HK-2 (cell line): Measurements from ENCODE around the gene AGL.
"Not testable (repeated sequence)": the region's sequence is repeated elsewhere in the genome, so short reads cannot be mapped to it uniquely, and the experiment has no call there.

ENCODE experiments used
- DNase-seq: peaks from one replicate; pipeline ENCODE4 v3.0.0-alpha.2; 2018; ENCODE audit not compliant: unreplicated experiment

AGL gene

GRCh38 chr1:99849744-99850458 lies at the start of gene AGL:
Gene AGL, plus strand, starts transcription at chr1:99850361. Its CDS starts 682 bp downstream, at chr1:99851043.
- DNase-seq = peak; percentile 91

DNA sequence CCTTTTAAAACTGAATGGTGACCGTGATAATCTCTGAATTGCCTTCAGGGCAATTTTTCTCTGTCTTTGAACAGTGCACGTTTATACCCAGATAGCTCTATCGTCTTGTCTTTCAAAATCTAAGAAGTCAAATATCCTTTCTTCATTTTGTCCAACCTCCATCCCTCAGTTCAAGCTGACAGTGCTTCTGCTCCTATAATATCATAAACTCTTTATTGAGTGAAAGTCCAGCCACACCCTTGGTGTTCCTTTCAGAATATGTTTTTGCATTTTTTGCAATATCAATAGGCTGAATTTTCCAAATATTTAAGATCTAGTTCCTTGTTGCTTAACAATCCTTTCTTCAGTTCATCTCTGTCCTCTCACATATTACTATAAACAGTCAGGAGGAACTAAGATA lies 48.6 kb upstream of the AGL start:
- DNase-seq = no peak

GRCh38 chr1:99806882-99807281 lies 43.3 kb upstream of the AGL start:
- no peak for DNase-seq

GRCh38 chr1:99808391-99809115 lies 41.6 kb upstream of the AGL start:
- peak; percentile 35 for DNase-seq

GRCh38 chr1:99811075-99811474 lies 39.1 kb upstream of the AGL start:
- no peak for DNase-seq

DNA sequence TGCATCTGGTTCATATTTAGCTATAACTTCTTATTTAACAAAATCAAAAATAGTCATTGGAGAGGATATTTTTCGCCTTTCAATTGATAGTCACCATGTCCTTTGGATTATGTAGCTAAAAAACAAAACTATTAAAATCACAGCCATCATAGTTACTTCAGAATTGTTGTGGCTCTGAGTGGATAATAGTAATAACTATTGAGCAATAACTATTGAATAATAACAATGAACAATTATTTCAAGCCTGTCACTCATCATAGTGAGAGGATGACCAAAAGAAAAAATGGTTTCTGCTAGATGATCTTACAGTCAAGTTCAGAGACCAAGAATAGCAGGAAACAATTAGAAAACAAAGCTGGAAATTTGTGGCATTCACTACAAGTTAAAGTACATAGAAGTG lies 38.4 kb upstream of the AGL start:
- DNase-seq = no peak

GRCh38 chr1:99814373-99814900 lies 35.7 kb upstream of the AGL start:
- no peak for DNase-seq

GRCh38 chr1:99816656-99817055 lies 33.5 kb upstream of the AGL start:
- DNase-seq = no peak

- no peak for DNase-seq
Observed at GRCh38 chr1:99818063-99818699, 32.0 kb upstream of the AGL start.

DNA sequence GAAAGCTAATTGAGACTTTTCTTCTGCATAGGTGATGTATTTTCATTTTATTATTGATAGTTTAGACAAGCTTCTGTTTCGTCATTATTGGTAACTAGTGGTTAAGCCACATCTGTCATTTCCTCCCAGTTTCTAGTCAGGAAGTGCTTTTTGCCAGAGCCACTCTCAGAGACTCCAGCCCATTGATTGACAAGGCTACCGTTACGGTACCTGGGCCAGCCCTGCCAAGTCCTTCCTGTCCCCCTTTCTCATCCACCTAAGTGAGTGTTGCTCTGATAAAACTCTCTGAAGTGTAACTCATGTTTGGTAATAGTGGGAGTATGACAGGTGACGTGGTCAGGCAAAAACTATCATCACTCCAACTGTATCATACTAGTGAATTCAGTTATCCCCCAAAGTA lies 29.6 kb upstream of the AGL start:
- no peak for DNase-seq

DNA sequence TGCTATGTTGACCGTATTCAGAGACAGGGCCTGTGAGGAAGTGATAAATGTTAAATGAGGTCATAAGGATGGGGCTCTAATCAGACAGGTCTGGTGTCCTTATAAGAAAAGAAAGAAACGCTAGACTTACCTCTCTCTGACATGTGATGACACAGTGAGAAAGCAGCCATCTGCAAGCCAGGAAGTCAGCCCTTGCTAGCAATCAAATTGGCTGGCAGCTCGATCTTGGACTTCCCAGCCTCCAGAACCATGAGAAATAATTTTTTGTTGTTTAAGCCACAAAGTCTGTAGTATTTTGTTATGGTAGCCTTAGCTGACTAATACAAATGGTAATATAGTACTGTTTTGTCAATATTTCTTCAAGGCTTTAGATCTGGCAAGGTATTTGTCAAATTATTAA lies 25.1 kb upstream of the AGL start:
- DNase-seq = no peak

DNA sequence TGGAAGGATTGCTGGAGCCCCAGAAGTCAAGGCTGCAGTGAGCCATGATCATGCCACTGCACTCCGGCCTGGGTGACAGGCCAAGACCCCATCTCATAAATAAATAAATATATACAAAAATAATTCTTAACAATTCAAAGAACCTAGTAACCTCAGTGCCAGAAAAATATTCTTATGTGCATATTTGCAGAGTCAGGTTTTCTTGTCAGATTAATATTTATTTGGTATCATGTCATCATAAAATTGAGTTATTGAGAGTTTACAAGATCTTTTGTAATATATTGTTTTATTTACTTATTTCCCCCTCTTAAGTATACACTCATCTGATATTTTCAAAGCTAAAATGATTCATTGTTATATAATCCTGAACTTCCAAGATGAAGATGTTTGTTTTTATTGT lies 24.5 kb upstream of the AGL start:
- no peak for DNase-seq

GRCh38 chr1:99827970-99828369 lies 22.2 kb upstream of the AGL start:
- DNase-seq = no peak

DNA sequence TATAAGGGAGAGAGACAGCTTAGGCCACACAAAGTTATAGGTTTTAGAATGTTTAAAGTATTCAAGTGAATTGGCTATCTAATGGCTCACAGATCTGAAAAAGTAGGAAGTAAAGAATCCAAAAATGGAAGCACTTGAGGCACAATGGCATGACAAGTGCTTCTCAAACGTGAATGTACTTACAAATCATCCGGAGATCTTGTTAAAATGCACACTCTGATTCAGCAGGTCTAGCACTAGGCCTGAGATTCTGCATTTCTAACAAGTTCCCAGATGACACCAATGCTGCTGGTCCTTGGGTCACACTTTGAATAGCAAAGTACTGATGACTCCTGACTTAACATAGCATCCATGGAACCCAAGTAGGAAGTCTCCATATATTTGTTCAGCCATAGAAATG lies 20.9 kb upstream of the AGL start:
- no peak for DNase-seq

- not testable (repeated sequence) for DNase-seq
Observed at GRCh38 chr1:99833911-99834310, 16.2 kb upstream of the AGL start.

- not testable (repeated sequence) for DNase-seq
Observed at GRCh38 chr1:99836171-99837103, 13.7 kb upstream of the AGL start.

- DNase-seq = not testable (repeated sequence)
Observed at GRCh38 chr1:99840353-99840752, 9.8 kb upstream of the AGL start.

GRCh38 chr1:99843760-99844159 lies 6.4 kb upstream of the AGL start:
- no peak for DNase-seq

DNA sequence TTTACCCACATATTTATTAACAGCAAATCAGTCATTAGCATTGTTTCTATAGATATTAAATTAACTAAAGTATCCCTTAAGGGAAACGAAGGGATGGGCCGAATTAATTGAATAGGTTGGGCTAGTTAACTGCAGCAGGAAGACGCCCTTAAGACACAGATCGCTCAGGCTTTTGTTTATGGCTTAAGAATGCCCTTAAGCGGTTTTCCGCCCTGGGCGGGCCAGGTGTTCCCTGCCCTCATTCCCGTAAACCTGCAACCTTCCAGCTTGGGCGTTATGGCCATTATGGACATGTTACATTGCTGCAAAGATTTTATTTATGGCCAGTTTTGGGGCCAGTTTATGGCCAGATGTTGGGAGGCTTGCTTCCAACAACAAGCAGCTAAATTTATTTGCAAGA lies 5.0 kb upstream of the AGL start:
- DNase-seq = not testable (repeated sequence)

DNA sequence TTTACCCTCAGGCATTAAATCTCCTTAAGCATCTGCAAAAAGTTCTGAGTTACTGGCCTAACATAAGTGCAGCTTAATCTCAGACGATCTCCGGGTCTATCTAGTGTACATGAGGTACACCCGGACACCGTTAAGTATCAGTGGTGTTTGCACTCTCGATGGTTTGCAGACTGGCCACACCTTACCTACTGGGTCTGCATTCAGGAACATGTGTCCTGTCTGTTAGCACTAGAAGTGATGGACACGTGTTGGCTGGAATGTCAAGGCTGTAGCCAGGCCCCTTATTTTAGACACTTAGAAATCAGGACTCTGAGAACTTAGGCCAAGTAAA lies 783 bp upstream of the AGL start:
- no peak for DNase-seq

DNA sequence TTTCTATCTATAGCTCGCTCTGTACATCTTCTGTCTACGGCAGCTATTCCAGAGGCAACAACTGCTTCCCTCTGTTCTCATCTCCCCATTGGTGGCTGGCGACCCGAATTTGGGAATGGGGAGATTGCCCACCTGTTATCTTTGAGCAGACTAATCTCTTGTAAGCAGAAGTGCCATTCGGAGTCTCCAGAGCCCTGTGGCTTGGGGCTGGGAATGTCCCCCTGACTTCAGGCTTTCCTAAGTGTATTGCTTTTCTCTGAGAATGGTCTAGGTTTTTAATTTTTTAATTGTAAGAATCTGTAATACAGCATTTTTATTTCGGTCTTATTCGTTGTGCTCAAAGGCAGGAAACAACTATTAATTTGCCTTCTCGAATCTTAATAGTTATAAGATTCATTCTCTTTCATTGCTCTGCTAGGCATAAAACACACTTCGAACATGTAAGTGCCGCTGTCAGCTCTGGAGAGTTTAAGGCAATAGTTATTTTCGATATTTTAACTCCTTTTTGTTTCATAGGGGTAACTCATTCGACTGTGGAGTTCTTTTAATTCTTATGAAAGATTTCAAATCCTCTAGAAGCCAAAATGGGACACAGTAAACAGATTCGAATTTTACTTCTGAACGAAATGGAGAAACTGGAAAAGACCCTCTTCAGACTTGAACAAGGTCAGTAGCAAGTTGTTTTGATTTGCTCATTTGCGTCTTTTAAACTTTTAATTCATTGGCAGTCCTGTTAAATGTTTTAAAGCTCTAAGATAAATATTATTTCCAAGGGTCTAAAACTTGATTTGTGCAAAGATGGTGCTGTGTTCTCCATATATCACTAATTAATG lies 514 bp downstream of the AGL start:
- DNase-seq = no peak
